Measurements from ENCODE around the gene SPHK2.

GRCh38 chr19:48627865-48628314 is 8.6 kb downstream of the SPHK2 start:
- TF ChIP-seq, protein P1, sequence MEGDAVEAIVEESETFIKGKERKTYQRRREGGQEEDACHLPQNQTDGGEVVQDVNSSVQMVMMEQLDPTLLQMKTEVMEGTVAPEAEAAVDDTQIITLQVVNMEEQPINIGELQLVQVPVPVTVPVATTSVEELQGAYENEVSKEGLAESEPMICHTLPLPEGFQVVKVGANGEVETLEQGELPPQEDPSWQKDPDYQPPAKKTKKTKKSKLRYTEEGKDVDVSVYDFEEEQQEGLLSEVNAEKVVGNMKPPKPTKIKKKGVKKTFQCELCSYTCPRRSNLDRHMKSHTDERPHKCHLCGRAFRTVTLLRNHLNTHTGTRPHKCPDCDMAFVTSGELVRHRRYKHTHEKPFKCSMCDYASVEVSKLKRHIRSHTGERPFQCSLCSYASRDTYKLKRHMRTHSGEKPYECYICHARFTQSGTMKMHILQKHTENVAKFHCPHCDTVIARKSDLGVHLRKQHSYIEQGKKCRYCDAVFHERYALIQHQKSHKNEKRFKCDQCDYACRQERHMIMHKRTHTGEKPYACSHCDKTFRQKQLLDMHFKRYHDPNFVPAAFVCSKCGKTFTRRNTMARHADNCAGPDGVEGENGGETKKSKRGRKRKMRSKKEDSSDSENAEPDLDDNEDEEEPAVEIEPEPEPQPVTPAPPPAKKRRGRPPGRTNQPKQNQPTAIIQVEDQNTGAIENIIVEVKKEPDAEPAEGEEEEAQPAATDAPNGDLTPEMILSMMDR (IDR thresholded peaks at IDR 0.05) = no peak
- TF ChIP-seq POLR2A (IDR thresholded peaks at IDR 0.05) = no peak
